Measurements from ENCODE around the gene KEL. TPM values are rescaled to one million over a fixed set of nuclear protein-coding genes. Genes with fewer than 3 reads are reported as not detected.

The KEL gene
- total RNA-seq, 1 experiment from 2014 or later = not detected

- DNase-seq (ENCODE audit: low read depth) = no peak
- in situ Hi-C loops (cut with HindIII; ENCODE audit: low pct_unique_long_range_greater_than_20kb, low sequenced_read_pairs) = no loop called here
Measured at GRCh38 chr7:142935941-142936565, 26.1 kb downstream of the KEL start.

- DNase-seq (ENCODE audit: low read depth) = no peak
- in situ Hi-C loops (cut with HindIII; ENCODE audit: low pct_unique_long_range_greater_than_20kb, low sequenced_read_pairs) = no loop called here
Measured at GRCh38 chr7:142934056-142934455, 28.1 kb downstream of the KEL start.

GRCh38 chr7:142933624-142934023 lies 28.5 kb downstream of the KEL start, which contains the start of gene TRPV5:
Gene TRPV5 (minus strand): TSS chr7:142933746. CDS start chr7:142933459, 287 bp downstream.
- DNase-seq (ENCODE audit: low read depth) = no peak
- in situ Hi-C loops (cut with HindIII; ENCODE audit: low pct_unique_long_range_greater_than_20kb, low sequenced_read_pairs) = no loop called here

GRCh38 chr7:142933092-142933475 lies 29.1 kb downstream of the KEL start:
- no peak for DNase-seq (ENCODE audit: low read depth)
- in situ Hi-C loops (cut with HindIII; ENCODE audit: low pct_unique_long_range_greater_than_20kb, low sequenced_read_pairs) = no loop called here

GRCh38 chr7:142932386-142933091 lies 29.6 kb downstream of the KEL start:
- DNase-seq (ENCODE audit: low read depth) = no peak
- in situ Hi-C loops (cut with HindIII; ENCODE audit: low pct_unique_long_range_greater_than_20kb, low sequenced_read_pairs) = no loop called here

GRCh38 chr7:142930126-142930730 lies 31.9 kb downstream of the KEL start:
- in situ Hi-C loops (cut with HindIII; ENCODE audit: low pct_unique_long_range_greater_than_20kb, low sequenced_read_pairs) = no loop called here

GRCh38 chr7:142927949-142928348 lies 34.2 kb downstream of the KEL start:
- in situ Hi-C loops (cut with HindIII; ENCODE audit: low pct_unique_long_range_greater_than_20kb, low sequenced_read_pairs) = no loop called here
- DNase-seq (ENCODE audit: low read depth) = no peak

More at GRCh38 chr7:142930126-142930730, 31.9 kb downstream of the KEL start:
- no peak for DNase-seq (ENCODE audit: low read depth)

- DNase-seq (ENCODE audit: low read depth) = no peak
- in situ Hi-C loops (cut with HindIII; ENCODE audit: low pct_unique_long_range_greater_than_20kb, low sequenced_read_pairs) = no loop called here
Measured at GRCh38 chr7:142927085-142927745, 34.9 kb downstream of the KEL start.

GRCh38 chr7:142925413-142925812 lies 36.8 kb downstream of the KEL start:
- no peak for DNase-seq (ENCODE audit: low read depth)
- in situ Hi-C loops (cut with HindIII; ENCODE audit: low pct_unique_long_range_greater_than_20kb, low sequenced_read_pairs) = no loop called here

GRCh38 chr7:142923391-142923790 lies 38.8 kb downstream of the KEL start:
- no peak for DNase-seq (ENCODE audit: low read depth)
- in situ Hi-C loops (cut with HindIII; ENCODE audit: low pct_unique_long_range_greater_than_20kb, low sequenced_read_pairs) = no loop called here

GRCh38 chr7:142919656-142920055 lies 42.5 kb downstream of the KEL start:
- DNase-seq (ENCODE audit: low read depth) = no peak
- in situ Hi-C loops (cut with HindIII; ENCODE audit: low pct_unique_long_range_greater_than_20kb, low sequenced_read_pairs) = no loop called here

- in situ Hi-C loops (cut with HindIII; ENCODE audit: low pct_unique_long_range_greater_than_20kb, low sequenced_read_pairs) = no loop called here
Measured at GRCh38 chr7:142918901-142919300, 43.3 kb downstream of the KEL start.

GRCh38 chr7:142917447-142917846 lies 44.7 kb downstream of the KEL start:
- no peak for DNase-seq (ENCODE audit: low read depth)

More at GRCh38 chr7:142918901-142919300, 43.3 kb downstream of the KEL start:
- DNase-seq (ENCODE audit: low read depth) = no peak

GRCh38 chr7:142916508-142916907 lies 45.7 kb downstream of the KEL start:
- in situ Hi-C loops (cut with HindIII; ENCODE audit: low pct_unique_long_range_greater_than_20kb, low sequenced_read_pairs) = no loop called here
- DNase-seq (ENCODE audit: low read depth) = no peak

More at GRCh38 chr7:142917447-142917846, 44.7 kb downstream of the KEL start:
- in situ Hi-C loops (cut with HindIII; ENCODE audit: low pct_unique_long_range_greater_than_20kb, low sequenced_read_pairs) = no loop called here

- DNase-seq (ENCODE audit: low read depth) = no peak
- in situ Hi-C loops (cut with HindIII; ENCODE audit: low pct_unique_long_range_greater_than_20kb, low sequenced_read_pairs) = no loop called here
Measured at GRCh38 chr7:142915315-142915714, 46.8 kb downstream of the KEL start.

GRCh38 chr7:142914121-142914520 lies 48.0 kb downstream of the KEL start:
- in situ Hi-C loops (cut with HindIII; ENCODE audit: low pct_unique_long_range_greater_than_20kb, low sequenced_read_pairs) = no loop called here
- DNase-seq (ENCODE audit: low read depth) = no peak

GRCh38 chr7:142913566-142913965 lies 48.6 kb downstream of the KEL start:
- in situ Hi-C loops (cut with HindIII; ENCODE audit: low pct_unique_long_range_greater_than_20kb, low sequenced_read_pairs) = no loop called here
- DNase-seq (ENCODE audit: low read depth) = no peak

GRCh38 chr7:142913051-142913450 lies 49.1 kb downstream of the KEL start:
- peak; percentile 5 for DNase-seq (ENCODE audit: low read depth)
- in situ Hi-C loops (cut with HindIII; ENCODE audit: low pct_unique_long_range_greater_than_20kb, low sequenced_read_pairs) = no loop called here

- in situ Hi-C loops (cut with HindIII; ENCODE audit: low pct_unique_long_range_greater_than_20kb, low sequenced_read_pairs) = no loop called here
- no peak for DNase-seq (ENCODE audit: low read depth)
Measured at GRCh38 chr7:142910481-142910880, 51.7 kb downstream of the KEL start.
